ENCODE data around the gene P3H3.
"Not testable (repeated sequence)": the region's sequence is repeated elsewhere in the genome, so short reads cannot be mapped to it uniquely, and the experiment has no call there.

Gene P3H3

GRCh38 chr12:6884539-6884938, 56.3 kb downstream of the P3H3 start:
- TF ChIP-seq, protein P1, sequence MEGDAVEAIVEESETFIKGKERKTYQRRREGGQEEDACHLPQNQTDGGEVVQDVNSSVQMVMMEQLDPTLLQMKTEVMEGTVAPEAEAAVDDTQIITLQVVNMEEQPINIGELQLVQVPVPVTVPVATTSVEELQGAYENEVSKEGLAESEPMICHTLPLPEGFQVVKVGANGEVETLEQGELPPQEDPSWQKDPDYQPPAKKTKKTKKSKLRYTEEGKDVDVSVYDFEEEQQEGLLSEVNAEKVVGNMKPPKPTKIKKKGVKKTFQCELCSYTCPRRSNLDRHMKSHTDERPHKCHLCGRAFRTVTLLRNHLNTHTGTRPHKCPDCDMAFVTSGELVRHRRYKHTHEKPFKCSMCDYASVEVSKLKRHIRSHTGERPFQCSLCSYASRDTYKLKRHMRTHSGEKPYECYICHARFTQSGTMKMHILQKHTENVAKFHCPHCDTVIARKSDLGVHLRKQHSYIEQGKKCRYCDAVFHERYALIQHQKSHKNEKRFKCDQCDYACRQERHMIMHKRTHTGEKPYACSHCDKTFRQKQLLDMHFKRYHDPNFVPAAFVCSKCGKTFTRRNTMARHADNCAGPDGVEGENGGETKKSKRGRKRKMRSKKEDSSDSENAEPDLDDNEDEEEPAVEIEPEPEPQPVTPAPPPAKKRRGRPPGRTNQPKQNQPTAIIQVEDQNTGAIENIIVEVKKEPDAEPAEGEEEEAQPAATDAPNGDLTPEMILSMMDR (IDR thresholded peaks at IDR 0.05; ENCODE audit: insufficient read depth, low read depth, low read length, missing control alignments) = no peak
- no peak for DNase-seq (ENCODE audit: low read depth)
- no peak overlapping the region for H3K4me3 ChIP-seq (ENCODE audit: low read length)

GRCh38 chr12:6886206-6886999, 58.2 kb downstream of the P3H3 start:
- DNase-seq (ENCODE audit: low read depth); H3K4me3 ChIP-seq (ENCODE audit: low read length): not testable (repeated sequence)

DNA sequence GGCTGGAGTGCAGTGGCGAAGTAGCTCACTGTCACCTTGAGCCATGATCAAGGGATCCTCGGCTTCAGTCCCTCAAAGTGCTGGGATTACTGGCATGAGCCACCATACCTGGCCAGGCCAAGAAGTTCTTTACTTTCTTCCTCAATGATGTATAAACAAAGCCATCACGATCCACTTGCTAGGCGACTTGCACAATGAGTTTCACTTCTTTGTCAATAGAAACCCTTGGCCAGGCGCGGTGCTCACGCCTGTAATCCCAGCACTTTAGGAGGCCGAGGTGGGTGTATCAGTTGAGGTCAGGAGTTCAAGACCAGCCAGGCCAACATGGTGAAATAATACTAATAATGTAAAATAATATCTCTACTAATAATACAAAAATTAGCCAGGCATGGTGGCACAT, 59.3 kb downstream of the P3H3 start:
- no peak overlapping the region for H3K4me3 ChIP-seq (ENCODE audit: low read length)
- TF ChIP-seq, protein P1 (IDR thresholded peaks at IDR 0.05; ENCODE audit: insufficient read depth, low read depth, low read length, missing control alignments) = no peak
- DNase-seq (ENCODE audit: low read depth) = no peak

GRCh38 chr12:6888360-6888759, 60.2 kb downstream of the P3H3 start:
- peak; percentile 59 for DNase-seq (ENCODE audit: low read depth)

GRCh38 chr12:6888794-6889193, 60.6 kb downstream of the P3H3 start:
- not testable (repeated sequence) for DNase-seq (ENCODE audit: low read depth); H3K4me3 ChIP-seq (ENCODE audit: low read length)

More at GRCh38 chr12:6888360-6888759, 60.2 kb downstream of the P3H3 start:
- H3K4me3 ChIP-seq (ENCODE audit: low read length) = no peak overlapping the region
- TF ChIP-seq, protein P1 (IDR thresholded peaks at IDR 0.05; ENCODE audit: insufficient read depth, low read depth, low read length, missing control alignments) = no peak
